HG02870 (cell line): ENCODE results near the gene SLK.

Experiments
- ATAC-seq: cut with Tn5 transposase; IDR thresholded peaks from one replicate; pipeline ENCODE4 v1.9.1; 2021; ENCODE audit warnings: mild to moderate bottlenecking, moderate library complexity; ENCODE audit not compliant: unreplicated experiment

Gene SLK

GRCh38 chr10:104045151-104046089 is 78.5 kb downstream of the SLK start:
- ATAC-seq, result no peak

GRCh38 chr10:104046651-104047050 is 79.7 kb downstream of the SLK start:
- ATAC-seq, result no peak

- no peak for ATAC-seq
These were observed 82.7 kb downstream of the SLK start for GRCh38 chr10:104049504-104050250.

GRCh38 chr10:104052431-104052830 is 85.5 kb downstream of the SLK start:
- no peak for ATAC-seq

GRCh38 chr10:104053201-104053600 is 86.3 kb downstream of the SLK start:
- no peak for ATAC-seq

GRCh38 chr10:104054430-104054829 is 87.5 kb downstream of the SLK start:
- no peak for ATAC-seq

- no peak for ATAC-seq
These were observed 89.8 kb downstream of the SLK start for GRCh38 chr10:104056619-104057273.

GRCh38 chr10:104057717-104058116 is 90.8 kb downstream of the SLK start:
- ATAC-seq, result no peak

GRCh38 chr10:104059364-104059763 is 92.4 kb downstream of the SLK start:
- ATAC-seq, result no peak

GRCh38 chr10:104061196-104061595 is 94.3 kb downstream of the SLK start:
- ATAC-seq, result no peak

- no peak for ATAC-seq
These were observed 98.8 kb downstream of the SLK start for GRCh38 chr10:104065748-104066147.

- no peak for ATAC-seq
These were observed 100.0 kb downstream of the SLK start for GRCh38 chr10:104066945-104067344.

GRCh38 chr10:104067525-104067924 is 100.6 kb downstream of the SLK start:
- ATAC-seq, result no peak

- ATAC-seq, result no peak
These were observed 102.7 kb downstream of the SLK start for GRCh38 chr10:104069613-104070012.

- no peak for ATAC-seq
These were observed 105.8 kb downstream of the SLK start for GRCh38 chr10:104072786-104073185.

- ATAC-seq, result no peak
These were observed 107.6 kb downstream of the SLK start for GRCh38 chr10:104074505-104074904.

GRCh38 chr10:104076743-104077160 is 109.8 kb downstream of the SLK start:
- ATAC-seq, result no peak

- no peak for ATAC-seq
These were observed 110.3 kb downstream of the SLK start for GRCh38 chr10:104077247-104077646.

GRCh38 chr10:104077663-104078151 is 110.8 kb downstream of the SLK start:
- no peak for ATAC-seq
